NB4 (cell line): Measurements from ENCODE around the gene MX1.
"Not testable (repeated sequence)": the region's sequence is repeated elsewhere in the genome, so short reads cannot be mapped to it uniquely, and the experiment has no call there.

Experiments used
- CTCF ChIP-seq: IDR thresholded peaks from one replicate; pipeline ENCODE4 v1.5.1; 2012; ENCODE audit warnings: low read depth, low read length
- MAX ChIP-seq: IDR thresholded peaks from 2 replicates; pipeline ENCODE4 v1.6.1; 2011; ENCODE audit warnings: low read depth, low read length

GRCh38 chr21:41423305-41423636 lies 2.8 kb upstream of the MX1 start:
- TF ChIP-seq CTCF, MAX: not testable (repeated sequence)
